A549 (cell line): Measurements from ENCODE around the gene PSMD14. TPM values are rescaled to one million over a fixed set of nuclear protein-coding genes. Genes with fewer than 3 reads are reported as not detected.

Source experiments
- ATAC-seq, 2 experiments: fragments of 200-7000 bp in 1 of 2; fragments of >200 bp in 1 of 2; cut with Nextera tagmentation in 1 of 2; cut with Tn5 transposase in 1 of 2; 3 replicates each; pipeline versions ENCODE4 v1.8.0 to v1.9.1; 2018 to 2020; ENCODE audit warnings: mild to moderate bottlenecking in 1 of 2, moderate library complexity in 1 of 2
- CTCF ChIA-PET: fragments of 300-600 bp; sonication (Branson Sonifier 250); formaldehyde crosslinking; extraction: SDS; loops from one replicate; lab custom pipeline; 2021; ENCODE audit warnings: antibody characterized with exemption, inconsistent platforms; lab: Yijun Ruan, JAX
- POLR2A ChIA-PET: fragments of 350-600 bp; formaldehyde crosslinking; extraction: SDS; loops from one replicate; lab custom pipeline; 2021; ENCODE audit warnings: antibody characterized with exemption, inconsistent platforms; lab: Yijun Ruan, JAX
- DNase-seq, 2 experiments: peaks; one replicate each; pipeline versions ENCODE4 v3.0.0 to v3.0.0-alpha.2; 2011 to 2016; ENCODE audit warnings: low read depth in 1 of 2, low spot score in 1 of 2
- FAIRE-seq: peaks from 2 replicates; lab custom pipeline; 2011; peaks lifted over from hg19 to GRCh38; lab: Jason Lieb, UNC
- H3K27ac ChIP-seq, 2 experiments: fragments of >200 bp; sonication (Bioruptor Twin); formaldehyde crosslinking; 3 replicates each; pipeline ENCODE4 v1.5.1; 2016 to 2017
- H3K4me1 ChIP-seq: fragments of >200 bp; sonication (Bioruptor Twin); formaldehyde crosslinking; 3 replicates; pipeline ENCODE4 v1.6.1; 2016
- H3K4me2 ChIP-seq: fragments of >200 bp; sonication (Bioruptor Twin); formaldehyde crosslinking; 3 replicates; pipeline ENCODE4 v1.6.1; 2016
- H3K4me3 ChIP-seq: fragments of >200 bp; sonication (Bioruptor Twin); formaldehyde crosslinking; 3 replicates; pipeline ENCODE4 v1.5.1; 2016
- H3K9me3 ChIP-seq: fragments of >200 bp; sonication (Bioruptor Twin); formaldehyde crosslinking; 3 replicates; pipeline ENCODE4 v1.6.1; 2016
- BCL3 ChIP-seq: fragments of >200 bp; sonication (Bioruptor Twin); formaldehyde crosslinking; IDR thresholded peaks from 3 replicates; pipeline ENCODE4 v1.6.1; 2016
- CBX2 ChIP-seq: fragments of 200-600 bp; sonication (generic); IDR thresholded peaks from 2 replicates; pipeline ENCODE4 v1.6.1; 2016; ENCODE audit warnings: low read depth, mild to moderate bottlenecking, borderline replicate concordance
- CEBPB ChIP-seq, 2 experiments: fragments of >200 bp in 1 of 2; sonication (Bioruptor Twin) in 1 of 2; formaldehyde crosslinking in 1 of 2; IDR thresholded peaks; 2 replicates each; pipeline ENCODE4 v1.6.1; 2012 to 2016
- CTCF ChIP-seq: fragments of >200 bp; sonication (Bioruptor Twin); formaldehyde crosslinking; IDR thresholded peaks from 3 replicates; pipeline ENCODE4 v1.5.1; 2016
- ESRRA ChIP-seq: fragments of 150-350 bp; IDR thresholded peaks from 2 replicates; pipeline ENCODE4 v1.6.1; 2014; ENCODE audit warnings: mild to moderate bottlenecking, low read length, borderline replicate concordance
- FOSL2 ChIP-seq, 2 experiments: fragments of 450-650 bp in 1 of 2; fragments of >200 bp in 1 of 2; sonication (Bioruptor Twin) in 1 of 2; formaldehyde crosslinking; IDR thresholded peaks; 2 replicates each; pipeline versions ENCODE4 v1.5.0 to v1.6.1; 2016 to 2020; ENCODE audit warnings: mild to moderate bottlenecking in 1 of 2, moderate library complexity in 1 of 2
- GATA3 ChIP-seq: IDR thresholded peaks from 2 replicates; pipeline ENCODE4 v1.6.1; 2012; ENCODE audit warnings: borderline replicate concordance
- HES2 ChIP-seq: fragments of >200 bp; sonication (Bioruptor Twin); formaldehyde crosslinking; IDR thresholded peaks from 2 replicates; pipeline ENCODE4 v1.6.1; 2016
- HOXB13 ChIP-seq: fragments of 250-450 bp; sonication (Bioruptor Pico); IDR thresholded peaks from 2 replicates; pipeline ENCODE4 v1.5.0; 2020; ENCODE audit warnings: low read depth, mild to moderate bottlenecking, moderate library complexity
- JUNB ChIP-seq: fragments of >200 bp; sonication (Bioruptor Twin); formaldehyde crosslinking; IDR thresholded peaks from 2 replicates; pipeline ENCODE4 v1.6.1; 2016
- MAFK ChIP-seq: fragments of 450-650 bp; IDR thresholded peaks from 2 replicates; pipeline ENCODE4 v1.6.1; 2014; ENCODE audit not compliant: partially characterized antibody
- NFE2L2 ChIP-seq: fragments of 150-350 bp; conservative IDR thresholded peaks from 2 replicates; pipeline ENCODE4 v1.6.1; 2014; ENCODE audit warnings: low read length
- NR3C1 ChIP-seq: fragments of >200 bp; sonication (Bioruptor Twin); formaldehyde crosslinking; IDR thresholded peaks from 3 replicates; pipeline ENCODE4 v1.6.1; 2017
- PHF8 ChIP-seq: fragments of 200-600 bp; sonication (generic); IDR thresholded peaks from 2 replicates; pipeline ENCODE4 v1.6.1; 2016; ENCODE audit warnings: low read depth, mild to moderate bottlenecking, antibody characterized with exemption, moderate library complexity, borderline replicate concordance
- POLR2AphosphoS2 ChIP-seq: conservative IDR thresholded peaks from 2 replicates; pipeline ENCODE4 v1.6.1; 2012; ENCODE audit warnings: low read length, improper control_type of control experiment, inconsistent platforms
- RARB ChIP-seq: fragments of 250-450 bp; sonication (Bioruptor Pico); IDR thresholded peaks from 2 replicates; pipeline ENCODE4 v1.8.0; 2021; ENCODE audit warnings: mild to moderate bottlenecking, moderate library complexity
- RNF2 ChIP-seq: fragments of 200-600 bp; sonication (generic); IDR thresholded peaks from 2 replicates; pipeline ENCODE4 v1.6.1; 2016; ENCODE audit warnings: low read depth, mild to moderate bottlenecking, antibody characterized with exemption, moderate library complexity, borderline replicate concordance
- SMC3 ChIP-seq: fragments of >200 bp; sonication (Bioruptor Twin); formaldehyde crosslinking; IDR thresholded peaks from 3 replicates; pipeline ENCODE4 v1.6.1; 2018; ENCODE audit warnings: inconsistent platforms
- SREBF2 ChIP-seq: fragments of 450-650 bp; IDR thresholded peaks from 2 replicates; pipeline ENCODE4 v1.6.1; 2014; ENCODE audit warnings: mild to moderate bottlenecking, moderate library complexity
- USF2 ChIP-seq: fragments of 450-650 bp; IDR thresholded peaks from 2 replicates; pipeline ENCODE4 v1.6.1; 2014; ENCODE audit warnings: antibody characterized with exemption
- WGBS: methylation state at CpG from one replicate; pipeline ENCODE4 v1.1.6; 2017; ENCODE audit errors: missing lambda C conversion rate; 5-methylcytosine and 5-hydroxymethylcytosine counted together
- polyA plus RNA-seq, 4 experiments: library from polyadenylated mRNA; depleted of rRNA in 3 of 4; stranded (reverse); fragments of >200 nt; fragmentation: RNase III in 1 of 4; extraction: RNeasy Plus Mini Kit Qiagen cat#74134 plus additional on column Dnase treatment in 1 of 4; gene quantifications; 2 replicates in 3 of 4; 3 replicates in 1 of 4; pipeline ENCODE4 v1.2.3, GENCODE V29; 2011 to 2017

The PSMD14 gene
- polyA plus RNA-seq, 2 of the 4 experiments (the other 2 are of a cell fraction): 166 to 218 TPM

- no peak for TF ChIP-seq CBX2
- no peak for TF ChIP-seq NFE2L2
- TF ChIP-seq JUNB: no peak
- no peak for TF ChIP-seq GATA3
- TF ChIP-seq POLR2AphosphoS2: no peak
These were observed 116.2 kb downstream of the PSMD14 start (continued) for GRCh38 chr2:161424394-161424769.

GRCh38 chr2:161424891-161425727 is 116.9 kb downstream of the PSMD14 start:
- FAIRE-seq: no peak
- ATAC-seq: no peak
- ChIA-PET CTCF (no interaction called here), POLR2A (no interaction called here)
- Histone ChIP-seq H3K4me1 (no peaks in the 10 kb centered on the region), H3K9me3 (no peaks in the 10 kb centered on the region), H3K4me3 (no peak overlapping the region), H3K4me2 (no peak overlapping the region), H3K27ac (no peak overlapping the region)
- 41% methylated on average over 4 of the region's 4 CpGs for WGBS
- DNase-seq: no peak
- TF ChIP-seq FOSL2 (IDR thresholded peaks at IDR 0.05) (no peak), FOSL2 (CRISPR knock-in tag; IDR thresholded peaks at IDR 0.05) (no peak), USF2 (no peak), MAFK (peak; percentile 39), SMC3 (no peak), RNF2 (no peak), SREBF2 (no peak), RARB (CRISPR knock-in tag) (no peak), NR3C1 (no peak), ESRRA (no peak)
- TF ChIP-seq, all 56 proteins: peak for 1

GRCh38 chr2:161425728-161426454 is 117.7 kb downstream of the PSMD14 start:
- Histone ChIP-seq H3K4me3 (no peak overlapping the region), H3K9me3 (no peaks in the 10 kb centered on the region), H3K27ac (no peak overlapping the region), H3K4me2 (no peak overlapping the region), H3K4me1 (no peaks in the 10 kb centered on the region)
- no peak for FAIRE-seq
- no peak for DNase-seq
- ChIA-PET POLR2A (no interaction called here), CTCF (no interaction called here)
- 77% methylated on average over 17 of the region's 17 CpGs for WGBS
- no peak for ATAC-seq
- TF ChIP-seq HES2 (no peak), HOXB13 (CRISPR knock-in tag) (no peak), CEBPB (IDR thresholded peaks at IDR 0.05) (no peak)
- TF ChIP-seq, all 56 proteins: peak for 0

GRCh38 chr2:161426455-161426921 is 118.3 kb downstream of the PSMD14 start:
- FAIRE-seq: no peak
- Histone ChIP-seq H3K9me3 (no peaks in the 10 kb centered on the region), H3K4me1 (no peaks in the 10 kb centered on the region), H3K27ac (no peak overlapping the region), H3K4me2 (peak overlapping the region; percentile 57), H3K4me3 (no peak overlapping the region)
- ChIA-PET CTCF (no interaction called here), POLR2A (no interaction called here)
- WGBS: 78% methylated on average over 13 of the region's 13 CpGs
- peak; percentile 23; the same call in 1 of the 3 replicates for TF ChIP-seq CTCF
- no peak for TF ChIP-seq BCL3
- TF ChIP-seq PHF8: no peak
- DNase-seq: no peak
- ATAC-seq: no peak
